Gastrocnemius medialis (tissue), 4 donors: Measurements from ENCODE around the gene METTL9.

ENCODE experiments used
- CTCF ChIP-seq, 5 experiments: fragments of 450-650 bp in 3 of 5; fragments of 200-600 bp in 2 of 5; sonication (generic) in 2 of 5; IDR thresholded peaks in 4 of 5; conservative IDR thresholded peaks in 1 of 5; 1 replicate in 4 of 5; 2 replicates in 1 of 5; pipeline ENCODE4 v1.5.1; 2016 to 2019; ENCODE audit warnings: antibody characterized with exemption in 5 of 5, mild to moderate bottlenecking in 3 of 5, moderate library complexity in 3 of 5
- POLR2A ChIP-seq, 2 donors: fragments of 450-650 bp; IDR thresholded peaks; one replicate each; pipeline ENCODE4 v1.6.1; 2017; ENCODE audit warnings: antibody characterized with exemption in 2 of 2, mild to moderate bottlenecking in 2 of 2, moderate library complexity in 2 of 2

DNA sequence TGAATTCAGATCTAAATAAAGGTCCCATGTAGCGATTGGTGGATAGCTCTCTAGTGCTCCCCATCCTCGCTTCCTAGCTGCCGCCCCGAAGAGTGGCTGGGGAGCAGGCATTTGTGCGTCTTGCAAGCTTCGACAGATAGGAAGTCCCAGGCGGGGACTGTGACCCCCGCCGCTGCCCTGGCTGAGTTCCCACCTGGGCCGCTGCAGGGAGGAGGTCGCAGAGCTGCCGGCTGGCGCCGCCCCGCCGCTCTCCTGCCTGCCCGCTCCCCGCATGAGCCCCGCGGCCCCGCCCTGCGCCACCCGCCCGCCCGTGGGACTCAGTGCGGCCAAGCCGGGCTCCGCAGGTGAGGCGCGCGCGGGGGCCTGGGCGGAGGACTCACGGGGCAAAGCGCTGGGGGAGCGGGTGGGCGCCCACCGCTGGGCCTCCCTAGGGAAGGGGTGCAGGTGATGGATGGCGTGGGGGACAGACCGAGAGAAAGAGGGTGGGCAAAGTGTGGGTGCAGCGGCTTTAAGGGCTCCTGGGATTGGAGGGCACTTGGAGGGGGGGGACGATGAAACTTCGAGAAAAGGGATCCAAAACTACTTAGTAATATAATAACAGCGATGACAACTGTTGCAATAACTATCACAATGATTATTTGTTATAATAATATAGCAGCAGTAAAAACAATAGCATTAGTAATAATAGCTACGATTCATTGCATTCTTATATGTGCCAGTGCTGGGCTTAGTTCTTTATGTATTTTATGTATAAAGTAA, 64.7 kb downstream of the METTL9 start, which contains the start of gene OTOA:
- no peak for TF ChIP-seq POLR2A (IDR thresholded peaks at IDR 0.05)
- TF ChIP-seq CTCF (IDR thresholded peaks at IDR 0.05 in 4 of 5, conservative IDR thresholded peaks at IDR 0.05 in 1 of 5), result no peak
